ES-I3 (cell line): ENCODE data around the gene CX3CR1.

Experiments used
- H3K36me3 ChIP-seq: 2 replicates; pipeline ENCODE4 v1.6.1; 2013; ENCODE audit warnings: mild to moderate bottlenecking, low read length, control low read depth, moderate library complexity; ENCODE audit not compliant: insufficient read depth
- H3K4me1 ChIP-seq: 2 replicates; pipeline ENCODE4 v1.6.1; 2013; ENCODE audit warnings: mild to moderate bottlenecking, control low read depth, low read length; ENCODE audit not compliant: insufficient read depth
- H3K9ac ChIP-seq: 2 replicates; pipeline ENCODE4 v1.6.1; 2013; ENCODE audit warnings: low read depth, mild to moderate bottlenecking, low read length, moderate library complexity
- H3K9me3 ChIP-seq: 2 replicates; pipeline ENCODE4 v1.6.1; 2013; ENCODE audit warnings: mild to moderate bottlenecking, low read length, moderate library complexity; ENCODE audit not compliant: control insufficient read depth, insufficient read depth

CX3CR1 gene

DNA sequence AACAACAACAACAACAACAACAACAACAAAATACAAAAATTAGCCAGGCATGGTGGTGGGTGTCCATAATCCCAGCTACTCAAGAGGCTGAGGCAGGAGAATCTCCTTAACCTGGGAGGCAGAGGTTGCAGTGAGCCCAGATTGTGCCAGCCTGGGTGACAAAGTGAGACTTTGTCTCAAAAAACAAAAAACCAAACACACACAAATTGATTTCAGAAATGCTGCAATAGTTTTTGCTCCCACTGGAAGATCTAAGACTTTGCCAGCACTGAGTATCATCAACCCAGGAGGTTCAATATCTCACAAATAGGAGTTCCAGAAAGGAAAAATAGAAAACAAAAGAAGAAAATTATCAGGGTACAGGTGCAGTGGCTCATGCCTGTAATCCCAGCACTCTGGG, 33.5 kb upstream of the CX3CR1 start:
- Histone ChIP-seq H3K9ac (no peak overlapping the region), H3K4me1 (no peaks in the 10 kb centered on the region), H3K9me3 (peaks cover 7% of the 10 kb centered on the region; the same call in 1 of the 2 replicates), H3K36me3 (no peaks in the 10 kb centered on the region)

DNA sequence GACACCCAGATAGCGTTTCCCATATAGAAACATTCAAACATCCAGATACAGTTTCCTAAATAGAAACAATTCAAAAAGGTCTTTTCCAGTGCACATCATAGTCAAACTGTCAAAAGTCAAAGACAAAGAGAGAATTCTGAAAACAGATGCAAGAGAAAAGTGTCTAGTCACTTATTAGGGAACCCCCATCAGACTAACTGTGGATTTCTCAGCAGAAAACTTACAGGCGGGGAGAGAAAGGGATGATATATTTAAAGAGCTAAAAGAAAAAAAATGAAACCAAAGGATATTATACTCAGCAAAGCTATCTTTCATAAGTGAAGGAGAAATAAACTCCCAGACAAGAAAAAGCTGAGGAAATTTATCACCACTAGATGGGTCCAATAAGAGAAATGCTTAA, 22.3 kb upstream of the CX3CR1 start:
- H3K9ac ChIP-seq: no peak overlapping the region
- no peaks in the 10 kb centered on the region for H3K36me3 ChIP-seq
- H3K9me3 ChIP-seq: peaks cover 3% of the 10 kb centered on the region; the same call in 1 of the 2 replicates
- H3K4me1 ChIP-seq: no peaks in the 10 kb centered on the region

DNA sequence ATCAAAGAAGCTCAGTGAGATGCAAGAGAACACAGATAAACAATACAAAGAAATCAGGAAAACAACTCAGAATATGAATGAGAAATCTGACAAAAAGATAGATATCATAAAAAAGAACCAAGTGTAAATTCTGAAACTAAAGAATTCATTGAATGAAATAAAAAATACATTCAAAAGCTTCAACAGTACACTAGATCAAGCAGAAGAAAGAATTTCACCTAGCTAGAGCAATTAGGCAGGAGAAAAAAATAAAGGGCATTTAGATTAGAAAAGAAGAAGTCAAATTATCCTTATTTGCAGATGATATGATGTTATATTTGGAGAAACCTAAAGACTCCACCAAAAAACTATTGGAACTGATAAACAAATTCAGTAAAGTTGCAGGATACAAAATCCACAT, 19.4 kb upstream of the CX3CR1 start:
- Histone ChIP-seq H3K4me1 (no peaks in the 10 kb centered on the region), H3K36me3 (no peaks in the 10 kb centered on the region), H3K9ac (no peak overlapping the region), H3K9me3 (peaks cover 3% of the 10 kb centered on the region; the same call in 1 of the 2 replicates)

DNA sequence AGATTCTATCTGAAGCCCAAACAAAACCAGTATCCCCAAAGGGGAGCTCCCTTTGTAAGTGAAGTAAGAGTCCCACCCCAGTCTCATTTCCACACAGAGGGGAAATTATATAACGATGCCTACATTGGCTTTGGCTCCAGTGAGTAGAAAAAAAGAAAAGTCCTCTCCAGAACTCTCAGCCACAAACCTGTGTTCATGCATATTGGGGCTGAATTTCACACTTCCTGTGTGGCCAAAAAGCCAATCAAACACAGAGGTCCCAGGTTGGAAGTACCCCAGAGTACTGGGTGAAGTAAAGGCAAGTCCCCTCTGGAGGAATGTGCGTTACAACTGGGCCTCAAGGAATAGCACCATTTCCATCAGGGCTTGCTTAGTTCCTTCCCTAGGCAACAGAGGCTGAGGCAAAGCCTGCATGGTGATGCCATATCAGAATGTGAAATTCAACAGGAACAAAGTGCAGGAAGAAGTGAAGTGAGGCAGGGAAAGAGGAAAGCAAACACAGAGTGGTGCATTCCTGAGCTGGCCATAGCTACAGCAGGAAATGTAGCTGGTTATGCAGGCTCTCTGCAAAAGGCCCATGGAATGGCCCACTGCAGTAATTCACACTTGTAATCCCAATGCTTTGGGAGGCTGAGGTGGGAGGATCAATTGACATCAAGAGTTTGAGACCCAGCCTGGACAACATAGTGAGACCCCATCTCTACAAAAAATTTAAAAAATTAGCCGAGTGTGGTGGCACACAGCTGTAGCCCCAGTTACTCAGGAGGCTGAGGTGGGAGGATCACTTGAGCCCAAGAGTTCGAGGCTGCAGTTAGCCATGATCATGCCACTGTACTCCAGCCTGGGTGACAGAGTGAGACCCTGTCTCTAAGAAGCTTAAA, 16.6 kb upstream of the CX3CR1 start:
- Histone ChIP-seq H3K9me3 (no peaks in the 10 kb centered on the region), H3K4me1 (no peaks in the 10 kb centered on the region), H3K9ac (no peak overlapping the region), H3K36me3 (no peaks in the 10 kb centered on the region)

DNA sequence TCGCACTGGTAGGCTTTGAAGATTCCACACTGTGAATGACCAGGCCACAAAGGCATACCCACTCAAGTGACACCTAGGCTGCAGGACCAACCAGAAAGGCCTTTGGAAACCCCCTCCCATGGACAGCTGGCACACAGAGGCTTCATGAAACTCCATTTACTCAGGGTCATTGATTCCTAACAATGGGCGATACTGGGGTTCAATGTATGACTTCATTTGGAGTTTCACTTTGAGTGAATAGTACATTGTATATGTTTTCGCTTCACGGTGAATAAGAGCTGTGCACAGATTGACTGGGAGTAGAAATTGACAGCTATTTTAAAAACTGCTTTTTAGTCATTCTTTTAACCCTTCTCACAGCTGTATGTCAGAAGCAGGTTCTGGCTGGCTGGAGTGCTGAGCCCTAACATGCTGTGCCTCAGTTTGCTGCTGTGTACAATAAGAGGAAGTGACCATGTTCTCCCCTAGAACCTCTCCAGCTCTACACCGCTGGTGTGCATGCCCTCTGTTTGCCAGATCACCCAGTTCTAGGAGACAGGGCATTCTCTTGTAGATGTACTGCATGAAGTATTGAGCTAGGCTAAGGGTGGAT, 15.4 kb upstream of the CX3CR1 start:
- no peaks in the 10 kb centered on the region for H3K9me3 ChIP-seq
- H3K9ac ChIP-seq: no peak overlapping the region
- H3K4me1 ChIP-seq: 0 out of 2 replicates have a peak, but pooled peaks cover under 1% of the 10 kb centered on the region
- no peaks in the 10 kb centered on the region for H3K36me3 ChIP-seq

DNA sequence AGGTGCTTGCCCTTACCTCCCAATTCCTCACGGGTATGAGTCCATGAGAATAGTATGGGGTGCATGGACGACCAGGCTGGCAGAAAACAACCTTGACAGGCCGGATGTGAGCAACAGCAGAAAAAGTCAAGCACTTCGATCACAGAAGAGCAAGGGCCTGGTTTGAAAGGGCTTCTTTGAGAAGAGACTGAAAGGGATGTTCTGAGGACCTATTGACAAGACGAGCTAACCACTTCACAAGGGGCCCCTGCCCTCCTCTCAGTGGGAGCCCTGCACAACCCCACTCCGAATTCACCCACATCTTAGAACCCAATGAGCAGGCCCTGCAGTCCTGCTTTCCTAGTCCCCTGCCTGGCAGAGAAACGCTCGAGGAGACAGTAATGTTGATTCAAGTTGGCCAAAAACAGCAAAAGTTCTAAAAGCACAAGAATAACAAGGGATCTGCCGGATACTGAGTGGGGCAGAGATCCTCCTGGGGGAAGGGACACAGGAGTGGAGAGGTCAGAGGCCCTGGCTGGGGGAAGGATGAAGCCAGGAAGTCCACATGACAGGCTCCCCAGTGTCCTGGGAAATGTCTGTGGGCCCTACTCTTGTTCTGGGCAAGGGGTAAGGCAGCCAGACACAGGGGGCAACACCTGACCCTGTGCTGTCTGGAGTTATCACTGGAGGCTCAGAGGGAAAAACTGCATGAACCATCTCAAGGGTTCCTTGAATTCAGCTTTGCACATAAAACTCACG, 14.8 kb upstream of the CX3CR1 start:
- no peaks in the 10 kb centered on the region for H3K9me3 ChIP-seq
- no peaks in the 10 kb centered on the region for H3K36me3 ChIP-seq
- H3K4me1 ChIP-seq: 0 out of 2 replicates have a peak, but pooled peaks cover 3% of the 10 kb centered on the region
- no peak overlapping the region for H3K9ac ChIP-seq

DNA sequence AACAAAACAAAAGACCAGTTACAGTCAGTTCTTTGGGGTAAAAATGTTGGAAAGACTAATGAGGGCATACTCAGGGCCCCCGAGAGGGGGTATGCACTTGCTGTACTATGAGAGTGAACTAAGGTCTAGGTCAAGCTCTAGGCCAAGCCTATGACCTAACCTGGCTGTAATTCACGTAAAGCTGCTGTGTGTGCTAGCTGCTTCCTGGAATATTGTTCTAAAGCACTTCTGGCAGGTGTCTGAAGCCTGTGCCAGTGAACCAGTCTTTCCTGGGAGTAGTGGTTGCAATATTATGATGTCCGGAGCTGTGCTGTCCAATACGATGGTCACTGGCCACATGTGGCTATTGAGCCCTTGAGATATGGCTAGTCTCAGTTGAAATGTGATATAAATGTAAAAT, 13.1 kb upstream of the CX3CR1 start:
- Histone ChIP-seq H3K9me3 (no peaks in the 10 kb centered on the region), H3K4me1 (peaks cover 3% of the 10 kb centered on the region; the same call in 1 of the 2 replicates), H3K9ac (no peak overlapping the region), H3K36me3 (no peaks in the 10 kb centered on the region)

DNA sequence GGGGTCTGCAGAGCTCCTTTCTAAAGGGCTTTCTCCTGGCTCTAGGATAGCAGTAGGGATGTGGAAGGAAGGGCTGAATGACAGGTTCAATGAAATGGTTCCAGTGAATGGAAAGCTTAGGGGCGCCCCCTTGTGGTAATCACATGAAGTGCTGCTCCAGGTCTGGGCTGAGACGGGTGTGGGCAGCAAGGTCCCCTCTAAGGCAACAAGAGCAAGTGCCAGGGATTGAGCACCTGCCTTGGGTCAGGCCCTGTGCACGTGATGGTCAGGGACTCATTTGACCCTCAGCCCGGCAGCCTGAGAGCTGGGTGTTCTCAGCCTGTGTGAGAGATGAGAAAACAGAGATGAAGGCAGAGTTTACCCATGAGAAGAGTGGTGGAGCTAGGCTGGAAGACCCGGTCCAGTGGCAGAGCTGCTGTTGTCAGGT, 12.1 kb upstream of the CX3CR1 start:
- no peak overlapping the region for H3K9ac ChIP-seq
- no peaks in the 10 kb centered on the region for H3K9me3 ChIP-seq
- H3K36me3 ChIP-seq: no peaks in the 10 kb centered on the region
- H3K4me1 ChIP-seq: peaks cover 3% of the 10 kb centered on the region; the same call in 1 of the 2 replicates

DNA sequence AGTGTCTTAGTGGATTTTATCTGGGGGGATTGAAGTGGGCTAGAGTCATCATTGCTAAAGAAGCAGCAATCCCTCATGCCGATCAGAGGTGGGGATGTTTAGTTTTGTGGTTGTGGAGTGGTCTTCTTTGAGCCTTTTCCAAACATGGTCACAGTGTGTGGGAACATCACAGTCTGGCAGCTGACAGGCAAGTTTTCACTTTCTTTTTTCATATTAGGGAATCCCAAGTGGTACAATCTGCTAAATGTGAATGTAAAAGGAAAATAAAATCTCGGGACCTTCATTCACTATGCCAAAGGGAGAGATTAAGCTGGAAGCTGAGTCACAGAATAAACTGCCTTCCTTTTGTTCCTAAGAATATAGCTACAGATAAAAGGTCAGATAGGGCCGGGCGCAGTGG, 10.4 kb upstream of the CX3CR1 start:
- no peaks in the 10 kb centered on the region for H3K36me3 ChIP-seq
- H3K9ac ChIP-seq: no peak overlapping the region
- peaks cover 3% of the 10 kb centered on the region; the same call in 1 of the 2 replicates for H3K4me1 ChIP-seq
- H3K9me3 ChIP-seq: no peaks in the 10 kb centered on the region

DNA sequence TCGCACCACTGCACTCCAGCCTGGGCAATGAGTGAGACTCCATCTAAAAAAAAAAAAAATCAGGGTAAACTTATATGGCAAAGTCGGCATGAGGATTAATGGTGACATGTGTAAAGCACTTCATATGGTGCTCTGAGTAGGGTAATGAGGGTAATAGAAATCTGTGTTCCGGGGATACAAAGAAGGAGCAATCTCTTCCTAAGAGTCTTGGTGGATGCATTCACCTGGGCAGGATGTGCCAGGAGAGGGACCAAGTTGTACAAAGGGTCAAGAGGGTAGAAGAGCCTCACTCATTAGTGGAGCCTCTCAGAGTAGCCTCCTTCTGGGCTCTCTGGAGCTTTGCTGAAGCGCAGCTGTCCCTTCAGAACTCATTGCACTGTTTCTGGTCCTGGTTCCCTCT, 9.3 kb upstream of the CX3CR1 start:
- Histone ChIP-seq H3K9me3 (no peaks in the 10 kb centered on the region), H3K9ac (no peak overlapping the region), H3K4me1 (peaks cover 3% of the 10 kb centered on the region; the same call in 1 of the 2 replicates), H3K36me3 (no peaks in the 10 kb centered on the region)

DNA sequence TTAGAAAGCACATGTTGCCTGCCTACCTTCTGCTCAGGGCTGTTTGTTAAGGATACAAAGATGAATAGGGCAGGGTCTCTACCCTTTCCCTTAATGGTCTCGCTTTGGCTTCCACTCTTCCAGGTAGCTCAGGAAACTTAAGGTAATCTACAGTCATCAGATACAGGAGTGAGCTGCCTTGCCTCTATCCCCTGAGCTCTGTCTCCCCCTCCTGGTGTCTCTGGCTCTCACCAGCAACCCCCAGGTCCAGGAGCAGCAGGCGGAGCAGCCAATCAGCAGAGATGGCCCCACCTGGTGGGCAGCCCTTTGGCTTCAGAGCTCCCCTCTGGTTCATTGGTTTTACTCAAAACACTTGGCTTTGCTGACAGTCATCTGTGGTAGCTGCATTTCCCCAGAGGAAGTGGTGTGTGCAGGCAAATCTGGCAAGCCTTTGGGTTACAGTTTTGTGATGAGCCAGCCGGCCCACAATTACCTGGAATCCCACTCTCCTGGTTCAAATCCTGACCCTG, 8.5 kb upstream of the CX3CR1 start:
- H3K4me1 ChIP-seq: peaks cover 3% of the 10 kb centered on the region; the same call in 1 of the 2 replicates
- no peaks in the 10 kb centered on the region for H3K9me3 ChIP-seq
- H3K36me3 ChIP-seq: no peaks in the 10 kb centered on the region
- H3K9ac ChIP-seq: no peak overlapping the region

DNA sequence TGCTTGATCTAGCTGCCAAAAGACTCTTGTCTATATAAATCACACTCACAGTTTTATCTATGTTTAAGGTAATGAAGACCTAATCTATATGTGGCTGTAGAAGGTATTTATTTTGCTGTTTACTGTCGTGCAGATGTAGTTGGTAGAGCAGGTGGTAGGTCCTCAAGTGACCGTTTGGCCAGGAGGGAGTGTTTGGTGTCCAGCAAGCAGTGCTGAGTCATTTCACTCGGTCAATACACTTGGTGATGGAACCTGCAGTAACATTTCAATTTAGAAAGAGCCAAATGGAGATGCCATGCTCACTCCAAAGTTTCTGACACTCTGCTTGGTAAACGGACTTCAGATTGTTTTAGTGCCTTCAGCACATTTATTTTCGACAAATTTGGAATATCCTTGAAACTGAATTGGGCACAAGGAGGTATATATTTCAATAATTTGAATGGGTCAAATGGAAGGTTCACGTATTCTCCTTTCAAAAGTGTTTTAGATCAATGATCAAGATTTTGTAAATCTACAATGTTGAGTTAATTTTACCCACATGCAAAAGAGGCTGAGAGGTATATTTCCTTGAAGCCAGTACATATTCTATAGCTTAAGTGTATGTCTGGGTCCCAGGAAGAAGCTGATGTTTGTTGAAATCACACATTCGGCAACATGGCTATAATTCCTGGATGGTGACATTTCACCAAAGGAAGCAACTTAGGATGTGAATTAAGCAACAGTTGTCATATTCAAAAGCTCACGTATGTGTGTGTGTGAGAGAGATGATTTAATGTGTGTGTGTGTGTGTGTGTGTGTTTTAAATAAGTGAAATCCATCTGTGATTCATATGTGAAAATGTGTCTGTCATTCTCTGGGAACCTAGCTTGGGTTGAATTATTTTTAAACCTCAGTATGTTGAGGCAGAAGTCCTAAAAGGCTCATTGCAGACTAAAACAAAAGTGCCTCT, 7.7 kb upstream of the CX3CR1 start:
- no peaks in the 10 kb centered on the region for H3K9me3 ChIP-seq
- no peaks in the 10 kb centered on the region for H3K36me3 ChIP-seq
- no peak overlapping the region for H3K9ac ChIP-seq
- peaks cover 3% of the 10 kb centered on the region; the same call in 1 of the 2 replicates for H3K4me1 ChIP-seq

DNA sequence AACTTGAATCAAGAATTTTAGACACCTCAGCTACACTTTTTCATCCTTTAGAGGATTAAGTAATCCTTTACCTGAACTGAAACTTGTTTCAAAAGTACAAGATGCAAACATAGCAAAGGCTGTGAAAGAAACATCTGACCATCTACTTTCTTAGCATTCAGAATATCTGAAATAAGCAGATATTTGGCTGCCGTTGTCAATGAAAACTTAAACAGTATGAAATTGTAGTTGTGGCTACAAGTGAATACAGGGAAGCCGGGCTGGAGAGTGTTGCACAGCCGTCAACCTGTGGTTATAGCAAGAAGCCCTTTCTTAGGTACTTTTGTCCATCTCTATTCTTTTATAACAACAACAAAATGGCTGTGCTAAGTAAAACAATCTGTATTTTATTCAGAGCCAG, 6.9 kb upstream of the CX3CR1 start:
- H3K9me3 ChIP-seq: no peaks in the 10 kb centered on the region
- H3K9ac ChIP-seq: no peak overlapping the region
- H3K4me1 ChIP-seq: peaks cover 3% of the 10 kb centered on the region; the same call in 1 of the 2 replicates
- H3K36me3 ChIP-seq: no peaks in the 10 kb centered on the region
